ENCODE data around the gene CYP46A1.

The CYP46A1 gene

DNA sequence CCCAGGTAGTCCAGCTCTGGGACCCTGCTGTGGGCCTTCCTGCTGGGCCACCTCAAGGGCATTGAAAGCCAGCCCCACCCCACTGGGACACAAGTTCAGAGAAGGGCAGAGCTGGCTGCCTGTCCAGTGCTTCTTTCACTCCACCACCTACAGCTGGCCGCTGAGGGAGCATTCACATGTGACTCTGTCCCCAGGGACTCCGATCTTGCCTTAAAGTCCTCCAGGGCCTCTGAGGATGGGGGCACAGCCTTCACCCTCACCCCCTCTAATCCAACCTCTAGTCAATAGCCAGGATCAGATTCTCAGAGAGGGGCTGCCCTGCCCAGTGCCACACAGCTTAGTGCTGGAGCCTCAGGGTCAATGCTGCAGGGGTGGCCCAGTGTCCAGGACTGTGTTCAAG is 5.0 kb upstream of the CYP46A1 start:
- TF ChIP-seq SPI1 (IDR thresholded peaks at IDR 0.05; ENCODE audit: borderline replicate concordance, low read depth) = no peak
- TF ChIP-seq, protein P1, sequence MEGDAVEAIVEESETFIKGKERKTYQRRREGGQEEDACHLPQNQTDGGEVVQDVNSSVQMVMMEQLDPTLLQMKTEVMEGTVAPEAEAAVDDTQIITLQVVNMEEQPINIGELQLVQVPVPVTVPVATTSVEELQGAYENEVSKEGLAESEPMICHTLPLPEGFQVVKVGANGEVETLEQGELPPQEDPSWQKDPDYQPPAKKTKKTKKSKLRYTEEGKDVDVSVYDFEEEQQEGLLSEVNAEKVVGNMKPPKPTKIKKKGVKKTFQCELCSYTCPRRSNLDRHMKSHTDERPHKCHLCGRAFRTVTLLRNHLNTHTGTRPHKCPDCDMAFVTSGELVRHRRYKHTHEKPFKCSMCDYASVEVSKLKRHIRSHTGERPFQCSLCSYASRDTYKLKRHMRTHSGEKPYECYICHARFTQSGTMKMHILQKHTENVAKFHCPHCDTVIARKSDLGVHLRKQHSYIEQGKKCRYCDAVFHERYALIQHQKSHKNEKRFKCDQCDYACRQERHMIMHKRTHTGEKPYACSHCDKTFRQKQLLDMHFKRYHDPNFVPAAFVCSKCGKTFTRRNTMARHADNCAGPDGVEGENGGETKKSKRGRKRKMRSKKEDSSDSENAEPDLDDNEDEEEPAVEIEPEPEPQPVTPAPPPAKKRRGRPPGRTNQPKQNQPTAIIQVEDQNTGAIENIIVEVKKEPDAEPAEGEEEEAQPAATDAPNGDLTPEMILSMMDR (IDR thresholded peaks at IDR 0.05; ENCODE audit: insufficient read depth, low read length) = no peak
- no peak for TF ChIP-seq GABPA (IDR thresholded peaks at IDR 0.05; ENCODE audit: low read depth)
- TF ChIP-seq REST (IDR thresholded peaks at IDR 0.05; ENCODE audit: insufficient replicate concordance, low read depth) = no peak
- TF ChIP-seq POLR2AphosphoS5 (IDR thresholded peaks at IDR 0.05; ENCODE audit: low read depth) = no peak
- Histone ChIP-seq H3K4me3 (replicated peaks; ENCODE audit: insufficient read depth, low read length) (no peak overlapping the region), H3K27me3 (ENCODE audit: insufficient read depth, poor library complexity, severe bottlenecking) (no peaks in the 10 kb centered on the region), H3K27ac (replicated peaks) (no peak overlapping the region)
- DNase-seq (ENCODE audit: low read depth in 1 of 2, low spot score in 1 of 2) = no peak

DNA sequence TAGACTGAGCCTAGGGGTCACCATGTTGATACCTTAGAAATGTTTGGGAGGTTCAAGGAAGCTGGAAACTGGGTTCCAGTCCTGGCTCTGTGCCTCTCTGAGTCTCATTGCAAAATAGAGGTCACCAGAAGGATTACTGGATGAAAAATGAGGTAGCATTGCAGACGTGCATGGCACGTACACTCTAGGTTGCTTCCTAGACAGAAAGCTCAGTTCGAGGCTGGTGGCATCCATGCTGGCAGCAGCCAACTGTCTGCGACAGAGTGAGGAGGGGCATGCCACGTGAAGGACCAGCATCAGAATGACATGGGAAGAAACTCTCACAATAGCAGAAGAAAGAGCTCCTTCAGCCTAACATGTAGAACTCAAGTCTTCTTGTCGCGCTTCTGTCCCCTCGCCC is 4.6 kb upstream of the CYP46A1 start:
- no peak overlapping the region for H3K4me3 ChIP-seq (replicated peaks; ENCODE audit: insufficient read depth, low read length)
- TF ChIP-seq REST (IDR thresholded peaks at IDR 0.05; ENCODE audit: insufficient replicate concordance, low read depth) = no peak
- TF ChIP-seq GABPA (IDR thresholded peaks at IDR 0.05; ENCODE audit: low read depth) = no peak
- TF ChIP-seq, protein P1 (IDR thresholded peaks at IDR 0.05; ENCODE audit: insufficient read depth, low read length) = no peak
- no peak for TF ChIP-seq POLR2AphosphoS5 (IDR thresholded peaks at IDR 0.05; ENCODE audit: low read depth)
- TF ChIP-seq SPI1 (IDR thresholded peaks at IDR 0.05; ENCODE audit: borderline replicate concordance, low read depth) = no peak

GRCh38 chr14:99679996-99680395 is 4.1 kb upstream of the CYP46A1 start:
- no peak overlapping the region for H3K27ac ChIP-seq (replicated peaks)
- no peak overlapping the region for H3K4me3 ChIP-seq (replicated peaks; ENCODE audit: insufficient read depth, low read length)
- no peaks in the 10 kb centered on the region for H3K27me3 ChIP-seq (ENCODE audit: insufficient read depth, poor library complexity, severe bottlenecking)
- TF ChIP-seq, protein P1 (IDR thresholded peaks at IDR 0.05; ENCODE audit: insufficient read depth, low read length) = no peak
- no peak for TF ChIP-seq REST (IDR thresholded peaks at IDR 0.05; ENCODE audit: insufficient replicate concordance, low read depth)
- TF ChIP-seq POLR2AphosphoS5 (IDR thresholded peaks at IDR 0.05; ENCODE audit: low read depth) = no peak
- no peak for TF ChIP-seq SPI1 (IDR thresholded peaks at IDR 0.05; ENCODE audit: borderline replicate concordance, low read depth)
- TF ChIP-seq GABPA (IDR thresholded peaks at IDR 0.05; ENCODE audit: low read depth) = no peak
- no peak for DNase-seq (ENCODE audit: low read depth in 1 of 2, low spot score in 1 of 2)

More for the DNA sequence above, 4.6 kb upstream of the CYP46A1 start:
- H3K27me3 ChIP-seq (ENCODE audit: insufficient read depth, poor library complexity, severe bottlenecking) = no peaks in the 10 kb centered on the region
- H3K27ac ChIP-seq (replicated peaks) = no peak overlapping the region
- DNase-seq (ENCODE audit: low read depth in 1 of 2, low spot score in 1 of 2) = no peak
